Neural crest cell (in vitro differentiated cells): ENCODE measurements around the gene PIK3C2G. TPM values are rescaled to one million over a fixed set of nuclear protein-coding genes. Genes with fewer than 3 reads are reported as not detected.

ENCODE experiments used
- DNase-seq: peaks from one replicate; pipeline ENCODE4 v3.0.0; 2021; ENCODE audit warnings: low read depth, mixed read lengths, low spot score
- H3K27ac Mint-ChIP-seq: one replicate; pipeline ENCODE4 v1.8.0; 2021; ENCODE audit warnings: mild to moderate bottlenecking, mixed read lengths; ENCODE audit not compliant: unreplicated experiment
- H3K27me3 Mint-ChIP-seq: 2 replicates; pipeline ENCODE4 v1.8.0; 2021; ENCODE audit warnings: low read depth, mild to moderate bottlenecking, mixed read lengths
- H3K36me3 Mint-ChIP-seq: 2 replicates; pipeline ENCODE4 v1.8.0; 2021; ENCODE audit warnings: low read depth, mild to moderate bottlenecking, mixed read lengths
- H3K4me1 Mint-ChIP-seq: 2 replicates; pipeline ENCODE4 v1.8.0; 2021; ENCODE audit warnings: mixed read lengths
- H3K4me3 Mint-ChIP-seq: one replicate; pipeline ENCODE4 v1.8.0; 2021; ENCODE audit warnings: mild to moderate bottlenecking, mixed read lengths
- H3K9me3 Mint-ChIP-seq: 2 replicates; pipeline ENCODE4 v1.8.0; 2021; ENCODE audit warnings: mixed read lengths
- total RNA-seq: library from RNA; stranded (reverse); gene quantifications from 2 replicates; pipeline ENCODE4 v1.2.1, GENCODE V29; 2021
- TF ChIP-seq, protein P1 (sequence below): fragments of 200-600 bp; sonication (generic); conservative IDR thresholded peaks from 2 replicates; pipeline ENCODE4 v1.5.0; 2021; ENCODE audit warnings: antibody characterized with exemption, mild to moderate bottlenecking

The PIK3C2G gene
- total RNA-seq, 1 donor from 2014 or later: not detected

DNA sequence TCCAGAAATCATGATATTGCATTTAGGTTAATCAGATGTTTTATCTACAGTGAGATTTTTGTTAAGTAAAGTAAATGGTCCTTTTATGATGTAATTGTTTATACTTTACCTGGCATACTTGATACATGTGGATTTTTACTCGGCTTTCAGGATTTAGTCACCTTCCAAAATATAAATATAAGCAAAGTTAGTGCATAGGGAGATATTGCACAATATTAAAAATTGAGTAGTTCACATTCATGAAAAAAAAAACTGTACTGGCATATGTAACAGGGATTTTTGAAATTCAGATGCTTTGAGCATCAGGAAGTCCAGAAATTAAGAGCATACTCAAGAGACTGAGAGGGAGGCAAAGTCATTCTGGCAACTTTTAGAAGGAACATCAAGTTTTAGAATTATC is 303.0 kb downstream of the PIK3C2G start:
- Mint-ChIP-seq H3K27me3 (no peaks in the 10 kb centered on the region), H3K4me3 (no peak overlapping the region), H3K36me3 (no peaks in the 10 kb centered on the region), H3K27ac (no peak overlapping the region), H3K9me3 (no peaks in the 10 kb centered on the region), H3K4me1 (no peaks in the 10 kb centered on the region)
- TF ChIP-seq, protein P1, sequence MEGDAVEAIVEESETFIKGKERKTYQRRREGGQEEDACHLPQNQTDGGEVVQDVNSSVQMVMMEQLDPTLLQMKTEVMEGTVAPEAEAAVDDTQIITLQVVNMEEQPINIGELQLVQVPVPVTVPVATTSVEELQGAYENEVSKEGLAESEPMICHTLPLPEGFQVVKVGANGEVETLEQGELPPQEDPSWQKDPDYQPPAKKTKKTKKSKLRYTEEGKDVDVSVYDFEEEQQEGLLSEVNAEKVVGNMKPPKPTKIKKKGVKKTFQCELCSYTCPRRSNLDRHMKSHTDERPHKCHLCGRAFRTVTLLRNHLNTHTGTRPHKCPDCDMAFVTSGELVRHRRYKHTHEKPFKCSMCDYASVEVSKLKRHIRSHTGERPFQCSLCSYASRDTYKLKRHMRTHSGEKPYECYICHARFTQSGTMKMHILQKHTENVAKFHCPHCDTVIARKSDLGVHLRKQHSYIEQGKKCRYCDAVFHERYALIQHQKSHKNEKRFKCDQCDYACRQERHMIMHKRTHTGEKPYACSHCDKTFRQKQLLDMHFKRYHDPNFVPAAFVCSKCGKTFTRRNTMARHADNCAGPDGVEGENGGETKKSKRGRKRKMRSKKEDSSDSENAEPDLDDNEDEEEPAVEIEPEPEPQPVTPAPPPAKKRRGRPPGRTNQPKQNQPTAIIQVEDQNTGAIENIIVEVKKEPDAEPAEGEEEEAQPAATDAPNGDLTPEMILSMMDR: no peak
- no peak for DNase-seq

DNA sequence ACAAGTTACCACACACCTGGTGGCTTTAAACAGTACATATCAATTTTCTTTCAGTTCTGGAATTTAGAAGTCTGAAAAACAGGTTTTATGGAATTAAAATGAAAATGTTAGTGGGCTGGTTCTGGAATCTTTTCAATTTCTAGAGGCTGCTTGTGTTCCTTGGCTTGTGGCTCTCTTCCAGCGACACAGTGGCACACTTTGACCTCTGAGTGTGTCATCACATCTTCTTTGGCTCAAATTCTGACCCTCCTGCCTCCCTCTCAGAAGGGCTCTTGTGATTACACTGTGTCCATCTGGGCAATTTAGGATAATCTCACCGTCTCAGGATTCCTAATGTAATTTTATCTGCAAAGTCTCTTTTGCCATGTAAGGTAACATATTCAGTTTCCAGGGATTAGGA is 306.5 kb downstream of the PIK3C2G start:
- H3K27ac Mint-ChIP-seq: no peak overlapping the region
- H3K4me1 Mint-ChIP-seq: no peaks in the 10 kb centered on the region
- TF ChIP-seq, protein P1: no peak
- no peaks in the 10 kb centered on the region for H3K36me3 Mint-ChIP-seq
- no peak overlapping the region for H3K4me3 Mint-ChIP-seq
- DNase-seq: no peak
- H3K27me3 Mint-ChIP-seq: no peaks in the 10 kb centered on the region
- peaks cover 2% of the 10 kb centered on the region for H3K9me3 Mint-ChIP-seq

DNA sequence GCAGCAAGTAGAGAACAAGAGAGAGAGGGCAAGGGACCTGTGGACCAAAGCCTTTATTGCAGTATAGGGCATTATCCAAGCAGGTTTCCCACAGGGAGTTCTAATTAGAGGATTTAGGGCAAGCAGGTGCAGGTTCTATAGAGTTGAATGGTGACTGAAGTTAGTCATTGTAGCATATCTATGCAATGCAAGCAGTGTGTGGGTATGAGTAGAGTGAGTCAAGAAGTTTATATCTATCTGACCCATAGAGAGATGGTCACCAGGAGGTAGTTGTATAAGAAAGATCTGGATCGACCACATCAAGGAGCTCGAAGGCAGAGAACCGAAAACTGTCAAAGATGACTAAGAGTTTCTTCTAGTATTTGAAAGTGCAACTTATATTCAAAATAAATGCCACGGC is 309.2 kb downstream of the PIK3C2G start:
- H3K27me3 Mint-ChIP-seq: no peaks in the 10 kb centered on the region
- TF ChIP-seq, protein P1: no peak
- H3K4me3 Mint-ChIP-seq: no peak overlapping the region
- DNase-seq: no peak
- H3K9me3 Mint-ChIP-seq: peaks cover 2% of the 10 kb centered on the region
- H3K36me3 Mint-ChIP-seq: no peaks in the 10 kb centered on the region
- no peaks in the 10 kb centered on the region for H3K4me1 Mint-ChIP-seq
- no peak overlapping the region for H3K27ac Mint-ChIP-seq

DNA sequence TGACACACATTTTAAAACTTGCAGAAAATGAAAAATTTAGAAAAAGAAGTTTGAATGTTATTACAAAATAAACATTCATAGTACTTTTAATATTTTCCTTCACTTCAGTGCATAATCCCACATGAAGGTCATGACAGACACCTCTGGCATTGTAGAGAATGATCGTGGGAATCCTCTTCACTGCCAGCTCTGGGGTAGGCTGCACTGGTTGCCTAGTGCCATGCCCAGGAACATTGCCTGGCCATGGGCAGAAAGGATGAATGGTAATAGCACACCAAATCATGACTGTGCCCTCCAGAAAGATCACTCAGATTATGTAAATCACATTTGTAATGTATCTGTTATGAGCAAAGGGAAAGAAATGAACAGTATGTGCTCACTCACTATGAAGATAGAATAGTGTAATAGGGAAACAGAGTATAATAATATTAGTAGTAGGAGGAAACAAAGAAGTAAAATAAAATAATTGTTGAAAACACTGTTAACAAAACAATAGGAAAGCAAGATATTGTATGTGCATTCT is 314.8 kb downstream of the PIK3C2G start:
- TF ChIP-seq, protein P1: no peak
- Mint-ChIP-seq H3K4me1 (no peaks in the 10 kb centered on the region), H3K9me3 (no peaks in the 10 kb centered on the region), H3K27ac (no peak overlapping the region), H3K36me3 (no peaks in the 10 kb centered on the region), H3K27me3 (no peaks in the 10 kb centered on the region), H3K4me3 (no peak overlapping the region)
- DNase-seq: no peak

DNA sequence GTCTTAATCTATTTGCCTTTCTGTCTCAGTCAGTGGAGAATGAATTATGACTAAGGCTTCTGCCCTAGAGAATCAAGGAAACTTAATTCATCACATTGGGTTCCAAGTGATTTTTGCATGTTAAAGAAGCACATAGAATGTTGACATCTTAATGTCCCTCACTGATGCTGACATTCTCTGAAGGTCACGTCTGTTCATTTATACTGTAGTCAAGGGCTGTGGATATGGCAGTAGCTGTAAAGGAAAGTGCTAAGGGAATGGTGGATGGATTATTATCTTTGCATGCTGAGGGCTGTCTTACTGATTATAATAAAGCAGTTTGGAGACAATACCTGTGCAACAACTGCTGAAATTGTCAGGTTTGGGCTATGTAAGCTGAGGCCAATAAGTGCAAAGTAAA is 315.3 kb downstream of the PIK3C2G start:
- TF ChIP-seq, protein P1: no peak
- no peaks in the 10 kb centered on the region for H3K36me3 Mint-ChIP-seq
- H3K4me1 Mint-ChIP-seq: no peaks in the 10 kb centered on the region
- H3K27ac Mint-ChIP-seq: no peak overlapping the region
- DNase-seq: no peak
- H3K9me3 Mint-ChIP-seq: no peaks in the 10 kb centered on the region
- H3K4me3 Mint-ChIP-seq: no peak overlapping the region
- H3K27me3 Mint-ChIP-seq: no peaks in the 10 kb centered on the region

DNA sequence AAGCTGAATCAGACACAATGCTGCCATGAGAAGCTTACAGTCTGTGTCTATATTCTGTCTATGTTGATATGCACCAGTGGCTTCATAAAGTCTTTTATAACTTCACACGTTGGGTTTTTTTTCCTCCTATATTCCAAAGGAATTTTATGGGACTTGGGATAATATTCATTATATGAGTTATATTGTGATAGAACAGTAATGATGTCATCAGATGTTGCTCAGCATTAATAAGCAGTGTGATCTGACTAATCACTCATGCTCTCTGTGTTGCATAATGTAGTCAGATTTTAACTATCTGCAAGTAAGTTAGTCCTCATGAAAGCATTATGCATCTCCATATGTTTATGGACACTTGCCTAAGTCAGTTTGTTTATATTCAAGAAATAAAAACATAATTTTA is 316.9 kb downstream of the PIK3C2G start:
- Mint-ChIP-seq H3K9me3 (no peaks in the 10 kb centered on the region), H3K4me1 (no peaks in the 10 kb centered on the region), H3K4me3 (no peak overlapping the region), H3K36me3 (no peaks in the 10 kb centered on the region), H3K27ac (no peak overlapping the region), H3K27me3 (no peaks in the 10 kb centered on the region)
- no peak for DNase-seq
- TF ChIP-seq, protein P1: no peak
